ENCODE measurements around the gene SLC2A11.

SLC2A11 gene, protein sequence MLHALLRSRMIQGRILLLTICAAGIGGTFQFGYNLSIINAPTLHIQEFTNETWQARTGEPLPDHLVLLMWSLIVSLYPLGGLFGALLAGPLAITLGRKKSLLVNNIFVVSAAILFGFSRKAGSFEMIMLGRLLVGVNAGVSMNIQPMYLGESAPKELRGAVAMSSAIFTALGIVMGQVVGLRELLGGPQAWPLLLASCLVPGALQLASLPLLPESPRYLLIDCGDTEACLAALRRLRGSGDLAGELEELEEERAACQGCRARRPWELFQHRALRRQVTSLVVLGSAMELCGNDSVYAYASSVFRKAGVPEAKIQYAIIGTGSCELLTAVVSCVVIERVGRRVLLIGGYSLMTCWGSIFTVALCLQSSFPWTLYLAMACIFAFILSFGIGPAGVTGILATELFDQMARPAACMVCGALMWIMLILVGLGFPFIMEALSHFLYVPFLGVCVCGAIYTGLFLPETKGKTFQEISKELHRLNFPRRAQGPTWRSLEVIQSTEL

DNA sequence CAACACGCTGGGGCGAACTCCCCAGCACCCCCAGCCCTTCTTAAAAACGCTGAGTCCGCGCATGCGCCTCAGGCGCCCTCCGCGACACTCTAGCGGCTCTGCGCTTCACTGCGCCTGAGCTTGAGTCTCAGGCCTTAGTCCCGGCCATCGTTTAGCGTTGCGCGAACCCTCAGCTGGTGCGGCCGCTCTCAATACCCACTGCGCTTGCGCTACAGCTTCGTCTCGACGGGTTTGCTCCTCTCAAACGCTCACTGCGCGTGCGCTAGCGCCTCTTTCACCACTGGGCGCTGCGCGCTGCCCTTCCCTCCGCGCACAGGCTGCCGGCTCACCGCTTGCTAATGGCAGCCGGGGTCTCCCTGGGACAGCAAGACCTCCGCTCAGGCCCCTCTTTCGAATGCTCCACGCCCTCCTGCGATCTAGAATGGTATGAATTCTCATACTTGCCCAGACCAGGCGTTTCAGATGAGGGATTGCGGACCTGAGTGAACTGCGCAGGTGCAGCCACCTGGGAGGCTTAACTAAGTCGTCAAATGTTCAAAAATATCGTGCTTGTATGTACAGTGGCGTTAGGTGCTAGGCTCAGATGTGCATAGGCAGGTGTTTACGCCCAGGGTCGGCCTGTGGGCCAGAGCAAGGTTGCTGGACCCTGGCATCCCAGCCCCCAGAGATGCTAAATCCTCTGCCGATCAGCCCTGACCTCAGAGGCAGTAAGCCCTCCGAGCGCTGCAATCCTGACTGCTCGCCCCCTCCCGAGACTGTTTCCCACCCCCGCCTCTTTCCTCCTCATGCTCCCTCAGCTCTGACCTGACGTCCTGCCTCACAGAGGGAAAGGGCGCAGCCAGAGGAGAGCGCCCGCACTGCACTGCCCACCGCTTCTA is at the start of gene SLC2A11:
TSS of gene SLC2A11 (plus strand) at position 270 of the 878 bp plus-strand sequence. CDS start at position 395, 125 bp downstream.
- no peak for TF ChIP-seq GATA1 (IDR thresholded peaks at IDR 0.05; ENCODE audit: low read depth, low read length)
- TF ChIP-seq POLR2A (IDR thresholded peaks at IDR 0.05; ENCODE audit: low read length) = peak; percentile 80
- peak; percentile 97 for DNase-seq

GRCh38 chr22:23812378-23812777 is 45.3 kb upstream of the SLC2A11 start:
- DNase-seq = no peak
- TF ChIP-seq GATA1 (IDR thresholded peaks at IDR 0.05; ENCODE audit: low read depth, low read length) (no peak), POLR2A (IDR thresholded peaks at IDR 0.05; ENCODE audit: low read length) (no peak)

DNA sequence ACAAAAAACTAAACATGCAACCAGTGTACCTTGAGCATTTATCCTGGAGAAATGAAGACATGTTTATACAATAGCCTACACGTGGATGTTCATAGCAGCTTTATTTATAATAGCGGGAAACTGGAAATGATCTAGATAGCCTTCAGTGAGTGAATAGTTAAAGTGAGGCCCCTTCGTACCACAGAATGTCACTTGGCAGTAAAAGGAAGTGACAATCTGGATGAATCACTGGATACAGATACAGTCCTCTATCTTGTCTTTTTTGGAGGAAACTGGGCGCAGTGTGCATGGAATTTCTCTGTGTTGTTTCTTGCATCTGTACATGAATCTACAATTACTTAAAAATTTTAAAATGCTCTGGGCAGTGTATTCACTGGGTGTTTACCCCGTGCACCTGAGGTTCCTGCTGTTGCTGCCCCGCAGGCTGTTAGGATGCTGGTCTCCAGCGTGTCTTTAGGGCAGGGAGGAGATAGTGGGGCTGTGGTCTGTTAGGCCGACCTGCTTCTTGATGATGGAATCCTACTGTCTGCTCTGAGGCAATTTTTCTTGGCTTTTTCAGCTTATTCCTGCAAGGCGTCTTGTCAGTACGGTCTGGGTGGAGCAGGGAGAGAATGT is 42.0 kb upstream of the SLC2A11 start:
- TF ChIP-seq POLR2A (IDR thresholded peaks at IDR 0.05; ENCODE audit: low read length) (no peak), GATA1 (IDR thresholded peaks at IDR 0.05; ENCODE audit: low read depth, low read length) (no peak)
- DNase-seq = no peak

DNA sequence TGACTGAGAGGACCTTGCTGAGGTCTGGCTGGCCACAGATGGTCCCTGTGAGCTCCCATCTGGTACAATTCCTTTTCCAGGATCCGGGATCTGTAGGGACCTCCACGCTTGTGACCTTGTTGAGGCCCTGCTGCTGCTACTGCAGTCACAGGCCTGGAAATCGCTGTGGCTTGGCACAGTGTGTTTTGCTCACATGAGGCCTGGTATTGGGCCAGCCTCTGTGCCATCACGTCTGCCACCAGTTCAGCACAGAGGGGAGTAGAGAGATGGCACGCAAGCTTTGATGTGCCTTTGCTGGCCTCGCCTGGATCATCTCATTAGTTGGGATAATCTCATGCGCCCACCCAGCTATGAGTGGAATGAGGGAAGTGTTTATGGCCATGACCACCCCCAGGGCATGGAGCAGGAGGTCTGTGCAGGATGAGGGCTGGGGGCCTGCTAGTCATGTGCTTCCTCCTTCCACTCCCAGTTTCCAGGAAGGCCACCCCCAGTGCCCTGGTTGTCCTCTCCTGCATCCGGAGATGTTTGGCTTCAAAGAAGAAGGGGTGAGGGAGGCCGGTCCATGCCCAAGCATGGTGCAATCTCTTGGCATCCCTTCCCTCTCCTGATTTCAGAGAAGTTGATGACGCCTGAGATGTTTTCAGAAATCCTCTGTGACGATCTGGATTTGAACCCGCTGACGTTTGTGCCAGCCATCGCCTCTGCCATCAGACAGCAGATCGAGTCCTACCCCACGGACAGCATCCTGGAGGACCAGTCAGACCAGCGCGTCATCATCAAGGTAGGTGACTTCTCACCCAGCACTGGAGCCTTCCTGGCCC is 41.3 kb upstream of the SLC2A11 start:
- TF ChIP-seq POLR2A (IDR thresholded peaks at IDR 0.05; ENCODE audit: low read length) (no peak), GATA1 (IDR thresholded peaks at IDR 0.05; ENCODE audit: low read depth, low read length) (no peak)
- DNase-seq = no peak

DNA sequence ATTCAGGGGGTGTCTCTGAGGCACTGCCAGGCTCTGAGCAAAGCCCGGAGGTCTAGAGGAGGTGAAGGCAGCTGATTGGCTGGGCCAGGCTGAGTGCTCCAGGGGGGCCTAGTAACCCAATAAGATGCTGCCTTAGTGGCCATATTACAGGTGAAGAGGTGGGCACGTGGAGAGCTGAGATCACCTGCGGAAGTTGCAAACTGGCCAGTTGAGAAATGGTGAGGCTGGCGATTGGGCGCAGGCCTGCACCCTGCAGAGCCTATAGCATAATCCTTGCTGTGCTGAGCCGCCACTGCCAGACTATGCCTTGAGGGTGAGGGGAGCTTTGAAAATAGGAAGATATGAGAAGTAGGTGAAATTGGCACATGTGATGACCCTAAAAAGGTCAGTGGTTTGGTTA is 40.5 kb upstream of the SLC2A11 start:
- no peak for TF ChIP-seq GATA1 (IDR thresholded peaks at IDR 0.05; ENCODE audit: low read depth, low read length)
- no peak for TF ChIP-seq POLR2A (IDR thresholded peaks at IDR 0.05; ENCODE audit: low read length)
- DNase-seq = no peak

DNA sequence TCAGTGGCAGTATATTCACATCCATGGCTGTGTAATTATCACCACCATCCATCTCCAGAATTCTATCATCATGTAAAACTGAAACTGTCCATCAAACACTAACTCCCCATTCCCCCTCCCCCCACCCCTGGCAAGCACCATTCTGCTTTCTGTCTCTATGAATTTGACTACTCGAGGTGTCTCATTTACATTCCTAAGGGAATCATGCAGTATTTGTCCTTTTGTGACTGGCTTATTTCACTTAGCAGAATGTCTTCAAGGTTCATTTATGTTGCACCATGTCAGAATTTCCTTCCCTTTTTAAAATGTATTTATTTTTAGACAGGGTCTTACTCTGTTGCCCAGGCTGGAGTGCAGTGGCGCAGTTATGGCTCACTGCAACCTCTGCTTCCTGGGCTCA is 39.1 kb upstream of the SLC2A11 start:
- TF ChIP-seq GATA1 (IDR thresholded peaks at IDR 0.05; ENCODE audit: low read depth, low read length) (no peak), POLR2A (IDR thresholded peaks at IDR 0.05; ENCODE audit: low read length) (no peak)
- DNase-seq = no peak

- TF ChIP-seq POLR2A (IDR thresholded peaks at IDR 0.05; ENCODE audit: low read length) (no peak), GATA1 (IDR thresholded peaks at IDR 0.05; ENCODE audit: low read depth, low read length) (no peak)
- DNase-seq = no peak
Measured at GRCh38 chr22:23820748-23821211, 36.9 kb upstream of the SLC2A11 start.

DNA sequence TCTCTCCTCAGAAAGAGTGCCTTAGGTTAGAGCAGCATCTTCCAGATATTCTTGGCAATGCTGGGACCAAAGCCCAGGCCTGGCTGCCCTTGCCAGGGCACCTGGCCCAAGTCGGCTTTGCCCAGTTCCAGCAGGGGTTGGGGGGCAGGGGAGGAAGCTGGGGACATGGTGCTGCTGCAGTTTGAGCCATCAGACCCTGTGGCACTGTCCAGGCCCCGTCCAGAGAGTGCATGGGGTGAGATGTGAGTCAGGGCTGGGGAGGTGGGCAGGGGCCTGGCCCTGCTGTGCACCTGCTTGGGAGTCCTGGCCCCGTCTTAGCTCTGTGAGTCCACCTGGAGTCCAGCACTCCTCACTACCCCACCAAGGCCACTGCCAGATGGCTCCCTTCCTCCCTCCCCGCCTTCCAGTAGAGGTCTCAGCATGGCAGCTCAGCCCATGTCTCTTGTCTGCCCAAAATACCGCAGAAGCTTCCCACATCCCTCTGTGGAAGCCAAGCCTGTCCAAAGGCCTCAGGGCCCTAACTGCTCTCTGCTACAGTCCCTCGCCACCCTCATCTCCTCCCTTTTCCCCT is 35.5 kb upstream of the SLC2A11 start:
- TF ChIP-seq POLR2A (IDR thresholded peaks at IDR 0.05; ENCODE audit: low read length) (no peak), GATA1 (IDR thresholded peaks at IDR 0.05; ENCODE audit: low read depth, low read length) (no peak)
- DNase-seq = no peak

- no peak for DNase-seq
- TF ChIP-seq GATA1 (IDR thresholded peaks at IDR 0.05; ENCODE audit: low read depth, low read length) = no peak
- no peak for TF ChIP-seq POLR2A (IDR thresholded peaks at IDR 0.05; ENCODE audit: low read length)
Measured at GRCh38 chr22:23823331-23823791, 34.3 kb upstream of the SLC2A11 start.

DNA sequence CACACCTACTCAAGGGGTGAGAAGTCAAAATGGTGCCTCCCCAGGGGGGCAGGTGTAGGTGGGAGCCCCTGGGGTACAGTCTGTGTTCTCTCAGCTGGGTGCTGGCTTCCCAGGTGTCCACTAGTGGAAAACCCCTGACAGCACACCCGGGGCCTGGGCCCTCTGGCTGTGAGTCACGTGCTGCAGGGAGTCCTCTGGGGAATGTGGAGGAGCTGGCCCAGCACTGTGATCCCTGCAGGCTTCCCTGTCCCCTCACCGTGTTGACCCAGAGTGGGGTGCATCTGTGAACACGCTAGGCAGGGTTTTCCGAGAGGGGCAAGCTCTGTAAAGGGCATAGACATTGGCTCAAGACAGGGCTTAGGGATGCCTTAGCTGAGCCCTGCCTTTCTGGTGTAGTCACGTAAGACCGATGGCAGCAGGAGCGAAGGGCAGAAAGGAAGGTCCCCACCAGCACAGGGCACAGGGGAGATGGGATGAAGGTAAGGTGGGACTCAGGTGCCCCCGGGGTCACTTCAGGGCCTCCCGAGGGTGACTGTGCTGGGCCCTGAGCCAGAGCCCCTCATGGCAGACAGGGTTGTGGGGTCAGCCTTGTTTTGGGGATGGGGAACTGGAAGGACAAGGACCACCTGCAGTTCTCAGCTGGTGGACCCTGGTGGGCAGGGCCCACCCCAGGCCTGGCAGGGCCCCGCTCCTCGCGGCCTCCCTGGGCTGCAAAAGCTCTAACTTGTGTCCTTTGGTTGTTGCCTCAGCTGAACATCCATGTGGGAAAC is 33.0 kb upstream of the SLC2A11 start:
- TF ChIP-seq POLR2A (IDR thresholded peaks at IDR 0.05; ENCODE audit: low read length) = no peak
- no peak for TF ChIP-seq GATA1 (IDR thresholded peaks at IDR 0.05; ENCODE audit: low read depth, low read length)

GRCh38 chr22:23825246-23825905 is 32.3 kb upstream of the SLC2A11 start:
- no peak for DNase-seq
- TF ChIP-seq GATA1 (IDR thresholded peaks at IDR 0.05; ENCODE audit: low read depth, low read length) (no peak), POLR2A (IDR thresholded peaks at IDR 0.05; ENCODE audit: low read length) (no peak)

More for the DNA sequence above, 33.0 kb upstream of the SLC2A11 start:
- no peak for DNase-seq
